ENCODE measurements around the gene STPG4. TPM values are rescaled to one million over a fixed set of nuclear protein-coding genes. Genes with fewer than 3 reads are reported as not detected.
A peak's percentile ranks its signal among the peaks of the same experiment; 100 is the strongest.

STPG4 gene
- polyA plus RNA-seq, 1 of the 3 experiments (the other 2 are of a cell fraction): 0.20 TPM

DNA sequence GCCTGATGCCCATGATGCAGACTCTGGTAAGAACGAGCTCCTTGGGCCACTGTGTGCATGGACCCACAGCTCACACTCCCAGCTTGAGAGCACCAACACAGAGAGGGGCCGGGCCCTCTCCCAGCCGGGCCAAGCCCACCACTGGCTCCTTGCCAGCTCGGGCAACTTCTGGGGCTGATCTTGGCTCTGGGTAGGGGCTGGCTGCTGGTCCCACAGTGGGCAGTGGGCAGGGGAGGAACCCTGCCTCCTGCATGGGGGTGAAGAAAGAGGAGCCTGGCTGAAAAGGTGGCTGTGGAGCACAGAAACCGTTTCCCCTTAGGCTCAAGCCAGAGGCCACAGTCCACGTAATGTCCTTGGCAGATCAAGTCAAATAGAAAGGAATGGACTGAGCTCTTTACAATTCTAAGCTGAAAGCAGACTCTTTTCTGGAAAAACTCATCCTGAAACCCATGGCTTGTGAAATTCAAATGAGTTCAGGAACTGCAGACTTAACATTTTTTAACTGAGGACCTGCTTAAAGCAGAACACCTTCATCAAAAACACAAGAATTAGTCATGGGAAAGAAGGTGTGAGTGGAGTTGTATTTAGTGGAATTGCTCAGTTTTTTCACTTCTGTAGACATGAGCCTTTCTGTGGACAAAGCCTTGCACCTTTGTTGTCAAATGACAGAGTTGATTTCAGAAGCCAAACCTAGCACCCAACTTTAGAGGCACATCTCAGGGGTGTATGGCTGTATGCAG, 104.9 kb downstream of the STPG4 start:
- ChIA-PET CTCF (interaction anchor here (0.6 to 1.9 kb wide), 5 partner anchors 11 to 273 kb away, joined by 3 to 7 read pairs (median 3); no protein-coding TSS in a partner anchor), POLR2A (interaction anchor here (0.7 to 1.0 kb wide), 2 partner anchors 25 to 36 kb away, joined by 3 read pairs; no protein-coding TSS in a partner anchor)
- no peak overlapping the region for H3K4me2 ChIP-seq
- H3K4me3 ChIP-seq (ENCODE audit: low read depth in 2 of 2, low read length in 1 of 2): no peak overlapping the region
- no peaks in the 10 kb centered on the region for H3K79me2 ChIP-seq (ENCODE audit: insufficient read depth)
- DNase-seq: no peak
- WGBS (ENCODE audit: low lambda C conversion rate): 90% methylated on average over 6 of the region's 6 CpGs
- peaks cover 0 to 54% of the 10 kb centered on the region in 2 experiments; a peak in 2 of 4 replicates for H3K4me1 ChIP-seq (ENCODE audit: control insufficient read depth in 1 of 2, insufficient read depth in 2 of 2, low read depth in 1 of 2, low read length in 1 of 2)
- TF ChIP-seq SIN3A (IDR thresholded peaks at IDR 0.05; ENCODE audit: borderline replicate concordance, low read depth, low read length): no peak
- TF ChIP-seq, protein P1, sequence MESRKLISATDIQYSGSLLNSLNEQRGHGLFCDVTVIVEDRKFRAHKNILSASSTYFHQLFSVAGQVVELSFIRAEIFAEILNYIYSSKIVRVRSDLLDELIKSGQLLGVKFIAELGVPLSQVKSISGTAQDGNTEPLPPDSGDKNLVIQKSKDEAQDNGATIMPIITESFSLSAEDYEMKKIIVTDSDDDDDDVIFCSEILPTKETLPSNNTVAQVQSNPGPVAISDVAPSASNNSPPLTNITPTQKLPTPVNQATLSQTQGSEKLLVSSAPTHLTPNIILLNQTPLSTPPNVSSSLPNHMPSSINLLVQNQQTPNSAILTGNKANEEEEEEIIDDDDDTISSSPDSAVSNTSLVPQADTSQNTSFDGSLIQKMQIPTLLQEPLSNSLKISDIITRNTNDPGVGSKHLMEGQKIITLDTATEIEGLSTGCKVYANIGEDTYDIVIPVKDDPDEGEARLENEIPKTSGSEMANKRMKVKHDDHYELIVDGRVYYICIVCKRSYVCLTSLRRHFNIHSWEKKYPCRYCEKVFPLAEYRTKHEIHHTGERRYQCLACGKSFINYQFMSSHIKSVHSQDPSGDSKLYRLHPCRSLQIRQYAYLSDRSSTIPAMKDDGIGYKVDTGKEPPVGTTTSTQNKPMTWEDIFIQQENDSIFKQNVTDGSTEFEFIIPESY (IDR thresholded peaks at IDR 0.05; ENCODE audit: borderline replicate concordance, low read depth): no peak
- TF ChIP-seq, protein P2, sequence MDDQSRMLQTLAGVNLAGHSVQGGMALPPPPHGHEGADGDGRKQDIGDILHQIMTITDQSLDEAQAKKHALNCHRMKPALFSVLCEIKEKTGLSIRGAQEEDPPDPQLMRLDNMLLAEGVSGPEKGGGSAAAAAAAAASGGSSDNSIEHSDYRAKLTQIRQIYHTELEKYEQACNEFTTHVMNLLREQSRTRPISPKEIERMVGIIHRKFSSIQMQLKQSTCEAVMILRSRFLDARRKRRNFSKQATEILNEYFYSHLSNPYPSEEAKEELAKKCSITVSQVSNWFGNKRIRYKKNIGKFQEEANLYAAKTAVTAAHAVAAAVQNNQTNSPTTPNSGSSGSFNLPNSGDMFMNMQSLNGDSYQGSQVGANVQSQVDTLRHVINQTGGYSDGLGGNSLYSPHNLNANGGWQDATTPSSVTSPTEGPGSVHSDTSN (IDR thresholded peaks at IDR 0.05): no peak
- TF ChIP-seq SMC3 (IDR thresholded peaks at IDR 0.05; ENCODE audit: low read depth, low read length): no peak
- TF ChIP-seq RAD21 (IDR thresholded peaks at IDR 0.05; ENCODE audit: low read length): no peak
- no peak for TF ChIP-seq GATA2 (CRISPR knock-in tag; IDR thresholded peaks at IDR 0.05)
- TF ChIP-seq YY1 (IDR thresholded peaks at IDR 0.05; ENCODE audit: low read depth): no peak
- no peak for TF ChIP-seq TAF1 (IDR thresholded peaks at IDR 0.05; ENCODE audit: borderline replicate concordance, low read depth, low read length)
- TF ChIP-seq MXI1 (IDR thresholded peaks at IDR 0.05; ENCODE audit: low read depth, low read length): no peak
- no peak for TF ChIP-seq NRF1 (IDR thresholded peaks at IDR 0.05; ENCODE audit: low read depth, low read length)
- TF ChIP-seq, protein P3, sequence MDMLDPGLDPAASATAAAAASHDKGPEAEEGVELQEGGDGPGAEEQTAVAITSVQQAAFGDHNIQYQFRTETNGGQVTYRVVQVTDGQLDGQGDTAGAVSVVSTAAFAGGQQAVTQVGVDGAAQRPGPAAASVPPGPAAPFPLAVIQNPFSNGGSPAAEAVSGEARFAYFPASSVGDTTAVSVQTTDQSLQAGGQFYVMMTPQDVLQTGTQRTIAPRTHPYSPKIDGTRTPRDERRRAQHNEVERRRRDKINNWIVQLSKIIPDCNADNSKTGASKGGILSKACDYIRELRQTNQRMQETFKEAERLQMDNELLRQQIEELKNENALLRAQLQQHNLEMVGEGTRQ (IDR thresholded peaks at IDR 0.05; ENCODE audit: borderline replicate concordance, low read depth, low read length): no peak
- no peaks in the 10 kb centered on the region for H3F3A ChIP-seq (replicated peaks; ENCODE audit: insufficient read depth)
- H3K9me2 ChIP-seq: no peaks in the 10 kb centered on the region
- H3K36me3 ChIP-seq (replicated peaks in 1 of 2; ENCODE audit: control insufficient read depth in 1 of 2, insufficient read depth in 2 of 2, low read length in 1 of 2): peaks cover 21 to 29% of the 10 kb centered on the region in 2 experiments
- no peak overlapping the region for H2AFZ ChIP-seq (ENCODE audit: low read depth)
- peak overlapping the region in 1 of 2 experiments; percentile 36; a peak in 2 of 4 replicates for H3K27ac ChIP-seq (ENCODE audit: low read depth in 2 of 2, low read length in 1 of 2)
- H4K20me1 ChIP-seq (ENCODE audit: insufficient read depth): no peaks in the 10 kb centered on the region
- H3K27me3 ChIP-seq (ENCODE audit: insufficient read depth): no peaks in the 10 kb centered on the region
- H3K9me3 ChIP-seq: no peaks in the 10 kb centered on the region
- no peak overlapping the region for H3K9ac ChIP-seq

Data from SK-N-SH (cell line).